ENCODE results near the gene HEYL. TPM values are rescaled to one million over a fixed set of nuclear protein-coding genes. Genes with fewer than 3 reads are reported as not detected.
A peak's percentile ranks its signal among the peaks of the same experiment; 100 is the strongest.

HEYL gene
- total RNA-seq, 2 experiments from 2014 or later, result 0.05 TPM; not detected in 1

DNA sequence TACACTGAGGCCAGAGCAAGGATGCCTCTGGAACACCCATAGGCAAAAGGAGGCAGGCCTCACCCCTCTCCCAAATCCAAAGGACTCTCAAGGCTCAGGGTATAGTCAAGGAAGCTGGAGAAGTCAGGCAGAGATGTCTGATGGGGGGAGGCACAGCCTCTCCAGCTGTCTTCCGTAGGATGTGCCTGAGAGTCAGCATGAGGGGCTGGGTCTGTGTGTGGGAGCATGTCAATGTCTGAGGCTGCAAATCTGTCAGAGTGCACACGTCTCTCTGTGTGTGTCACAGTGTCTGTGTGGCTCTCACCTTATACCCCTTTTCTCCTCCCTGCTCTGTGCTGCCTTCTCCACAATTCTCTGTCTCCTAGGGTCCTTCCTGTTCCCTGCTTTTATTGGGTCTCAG lies 47.8 kb upstream of the HEYL start:
- no peak for DNase-seq
- no peak for ATAC-seq (ENCODE audit: poor library complexity)
- Histone ChIP-seq H3K36me3 (ENCODE audit: insufficient read depth, low read length) (no peaks in the 10 kb centered on the region), H3K4me1 (ENCODE audit: insufficient read depth, low read length) (peaks cover 53% of the 10 kb centered on the region), H3K4me3 (ENCODE audit: low read length) (no peak overlapping the region), H3K27ac (ENCODE audit: low read depth in 1 of 2, low read length in 2 of 2) (no peak overlapping the region), H3K9me3 (ENCODE audit: control insufficient read depth in 1 of 2, insufficient read depth in 1 of 2, low read length in 2 of 2) (peaks cover 0 to 6% of the 10 kb centered on the region in 2 experiments), H3K27me3 (ENCODE audit: control insufficient read depth in 1 of 2, insufficient read depth in 2 of 2, low read length in 2 of 2) (peaks cover 0 to 12% of the 10 kb centered on the region in 2 experiments)
- peaks cover 12% of the 10 kb centered on the region for H3K36me3 Mint-ChIP-seq (ENCODE audit: low read depth)
- H3K4me1 Mint-ChIP-seq (ENCODE audit: low read depth), result peaks cover 58% of the 10 kb centered on the region
- intact Hi-C loops (cut with DNase I, micrococcal nuclease), result no loop called here
- CTCF ChIA-PET, result no interaction called here
- POLR2A ChIA-PET, result no interaction called here
- no peak overlapping the region for H3K4me3 Mint-ChIP-seq
- peaks cover 36% of the 10 kb centered on the region for H3K27me3 Mint-ChIP-seq
- H3K27ac Mint-ChIP-seq, result no peak overlapping the region
- no peaks in the 10 kb centered on the region for H3K9me3 Mint-ChIP-seq
- TF ChIP-seq, protein P1, sequence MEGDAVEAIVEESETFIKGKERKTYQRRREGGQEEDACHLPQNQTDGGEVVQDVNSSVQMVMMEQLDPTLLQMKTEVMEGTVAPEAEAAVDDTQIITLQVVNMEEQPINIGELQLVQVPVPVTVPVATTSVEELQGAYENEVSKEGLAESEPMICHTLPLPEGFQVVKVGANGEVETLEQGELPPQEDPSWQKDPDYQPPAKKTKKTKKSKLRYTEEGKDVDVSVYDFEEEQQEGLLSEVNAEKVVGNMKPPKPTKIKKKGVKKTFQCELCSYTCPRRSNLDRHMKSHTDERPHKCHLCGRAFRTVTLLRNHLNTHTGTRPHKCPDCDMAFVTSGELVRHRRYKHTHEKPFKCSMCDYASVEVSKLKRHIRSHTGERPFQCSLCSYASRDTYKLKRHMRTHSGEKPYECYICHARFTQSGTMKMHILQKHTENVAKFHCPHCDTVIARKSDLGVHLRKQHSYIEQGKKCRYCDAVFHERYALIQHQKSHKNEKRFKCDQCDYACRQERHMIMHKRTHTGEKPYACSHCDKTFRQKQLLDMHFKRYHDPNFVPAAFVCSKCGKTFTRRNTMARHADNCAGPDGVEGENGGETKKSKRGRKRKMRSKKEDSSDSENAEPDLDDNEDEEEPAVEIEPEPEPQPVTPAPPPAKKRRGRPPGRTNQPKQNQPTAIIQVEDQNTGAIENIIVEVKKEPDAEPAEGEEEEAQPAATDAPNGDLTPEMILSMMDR (IDR thresholded peaks at IDR 0.05), result no peak

DNA sequence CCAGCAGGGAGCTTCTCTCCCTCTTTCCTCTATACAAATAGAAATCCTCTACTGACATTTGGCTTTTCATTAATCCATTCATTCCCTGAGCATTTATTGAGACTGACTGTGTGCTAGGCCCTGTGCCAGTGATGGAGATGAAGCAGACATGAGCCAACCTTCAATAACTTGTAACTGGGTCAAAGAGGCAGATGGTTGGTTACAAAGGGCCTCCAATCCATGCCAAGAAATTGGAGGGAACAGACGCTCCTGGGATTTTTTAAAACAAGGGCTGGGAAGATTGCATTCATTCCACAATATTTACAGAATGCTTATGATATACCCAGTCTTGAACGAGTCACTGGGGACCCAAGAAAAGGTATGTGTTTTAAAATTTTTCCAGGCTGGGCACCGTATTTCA lies 45.6 kb upstream of the HEYL start:
- TF ChIP-seq, protein P1 (IDR thresholded peaks at IDR 0.05), result no peak
- H3K4me3 Mint-ChIP-seq, result no peak overlapping the region
- ATAC-seq (ENCODE audit: poor library complexity) (no peak), DNase-seq (no peak)
- peaks cover 28% of the 10 kb centered on the region for H3K27me3 Mint-ChIP-seq
- peaks cover 12% of the 10 kb centered on the region for H3K36me3 Mint-ChIP-seq (ENCODE audit: low read depth)
- Histone ChIP-seq H3K27ac (ENCODE audit: low read depth in 1 of 2, low read length in 2 of 2) (no peak overlapping the region), H3K4me3 (ENCODE audit: low read length) (no peak overlapping the region), H3K36me3 (ENCODE audit: insufficient read depth, low read length) (no peaks in the 10 kb centered on the region), H3K27me3 (ENCODE audit: control insufficient read depth in 1 of 2, insufficient read depth in 2 of 2, low read length in 2 of 2) (peaks cover 0 to 8% of the 10 kb centered on the region in 2 experiments), H3K4me1 (ENCODE audit: insufficient read depth, low read length) (peaks cover 43% of the 10 kb centered on the region), H3K9me3 (ENCODE audit: control insufficient read depth in 1 of 2, insufficient read depth in 1 of 2, low read length in 2 of 2) (peaks cover 0 to 6% of the 10 kb centered on the region in 2 experiments)
- peaks cover 49% of the 10 kb centered on the region for H3K4me1 Mint-ChIP-seq (ENCODE audit: low read depth)
- intact Hi-C loops (cut with DNase I, micrococcal nuclease), result no loop called here
- ChIA-PET POLR2A (no interaction called here), CTCF (no interaction called here)
- peak overlapping the region; percentile 72 for H3K27ac Mint-ChIP-seq
- H3K9me3 Mint-ChIP-seq, result no peaks in the 10 kb centered on the region

DNA sequence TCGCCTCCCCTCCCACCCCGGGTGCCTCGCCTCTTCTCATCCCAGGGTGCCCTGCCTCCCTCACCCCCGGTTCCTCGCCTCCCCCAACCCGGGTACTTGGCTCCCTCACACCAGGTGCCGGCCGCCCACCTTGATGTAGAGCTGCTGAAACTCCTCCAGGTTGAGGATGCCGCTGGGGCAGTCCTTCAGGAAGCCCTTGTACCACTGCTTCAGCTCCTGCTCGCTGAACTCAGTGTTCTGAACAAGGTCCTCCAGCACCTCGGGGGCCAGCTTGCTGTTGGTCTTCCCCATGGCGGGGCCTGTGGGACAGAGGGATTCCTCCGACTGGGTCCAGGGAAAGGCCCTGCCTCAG lies 44.8 kb upstream of the HEYL start:
- intact Hi-C loops (cut with DNase I, micrococcal nuclease), result loop anchor here in 1 of 2 experiments (5.0 kb wide), 1 partner anchor 1127 kb away; no protein-coding TSS in a partner anchor

More for the DNA sequence above, 44.8 kb upstream of the HEYL start:
- peaks cover 0 to 6% of the 10 kb centered on the region in 2 experiments for H3K9me3 ChIP-seq (ENCODE audit: control insufficient read depth in 1 of 2, insufficient read depth in 1 of 2, low read length in 2 of 2)
- no peak for ATAC-seq (ENCODE audit: poor library complexity)
- peaks cover 0 to 2% of the 10 kb centered on the region in 2 experiments for H3K27me3 ChIP-seq (ENCODE audit: control insufficient read depth in 1 of 2, insufficient read depth in 2 of 2, low read length in 2 of 2)
- Mint-ChIP-seq H3K27ac (peak overlapping the region; percentile 72), H3K36me3 (ENCODE audit: low read depth) (peaks cover 12% of the 10 kb centered on the region), H3K9me3 (no peaks in the 10 kb centered on the region), H3K4me3 (peak overlapping the region; percentile 45), H3K27me3 (peaks cover 27% of the 10 kb centered on the region), H3K4me1 (ENCODE audit: low read depth) (peaks cover 44% of the 10 kb centered on the region)
- no peak for DNase-seq
- no peaks in the 10 kb centered on the region for H3K36me3 ChIP-seq (ENCODE audit: insufficient read depth, low read length)
- no peak overlapping the region for H3K27ac ChIP-seq (ENCODE audit: low read depth in 1 of 2, low read length in 2 of 2)
- peak overlapping the region; percentile 19 for H3K4me3 ChIP-seq (ENCODE audit: low read length)
- TF ChIP-seq, protein P1 (IDR thresholded peaks at IDR 0.05), result no peak
- H3K4me1 ChIP-seq (ENCODE audit: insufficient read depth, low read length), result peaks cover 35% of the 10 kb centered on the region
- POLR2A ChIA-PET, result interaction anchor here (1.1 to 1.5 kb wide), 3 partner anchors 9 to 55 kb away, joined by 3 to 7 read pairs (median 7); partner anchors contain the start of genes NT5C1A and PPIE
- CTCF ChIA-PET, result no interaction called here

Measured in CD4-positive, alpha-beta T cell (primary cell).